ENCODE results near the gene PALS1.
"Not testable (repeated sequence)": the region's sequence is repeated elsewhere in the genome, so short reads cannot be mapped to it uniquely, and the experiment has no call there.

Gene PALS1

GRCh38 chr14:67265131-67265530 lies 23.9 kb downstream of the PALS1 start:
- TF ChIP-seq CTCF (IDR thresholded peaks at IDR 0.05; ENCODE audit: low read depth, low read length): no peak
- H3K4me3 ChIP-seq (ENCODE audit: low read depth, low read length): no peak overlapping the region
- peak; percentile 54 for DNase-seq (ENCODE audit: low read depth, low spot score)
- in situ Hi-C loops (cut with HindIII; ENCODE audit: low sequenced_read_pairs): no loop called here

DNA sequence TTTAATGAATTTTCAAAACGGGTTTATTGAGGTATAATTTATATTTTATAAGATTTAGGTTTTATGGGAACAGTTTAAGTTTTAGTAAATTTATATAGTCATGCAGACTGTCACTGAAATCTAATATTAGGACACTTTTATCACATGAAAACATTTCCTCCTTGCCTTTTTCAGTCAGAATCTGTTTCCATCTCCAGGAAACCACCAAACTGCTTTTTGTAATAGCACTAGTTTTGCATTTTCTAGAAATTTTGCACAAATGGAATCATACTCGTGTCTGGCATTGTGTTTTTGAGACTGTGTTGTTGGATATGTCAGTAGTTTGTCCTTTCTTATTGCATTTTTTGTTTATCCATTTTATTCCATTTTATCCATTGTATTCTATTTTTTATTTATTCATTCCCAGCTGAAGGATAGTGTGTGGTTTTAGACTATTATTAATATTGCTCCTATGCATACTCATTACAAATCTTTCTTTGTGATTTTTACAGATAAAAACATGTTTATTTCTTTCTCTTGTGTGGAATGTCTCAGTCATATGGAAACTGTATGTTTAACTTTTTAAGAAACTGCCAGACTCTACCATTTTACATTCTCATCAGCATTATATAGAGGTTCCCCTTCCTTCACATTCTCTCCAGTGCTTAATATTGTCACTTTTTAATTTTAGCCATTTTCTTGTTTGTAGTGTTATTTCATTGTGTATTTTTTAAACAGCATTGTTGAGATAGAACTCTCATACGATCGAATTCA lies 26.5 kb downstream of the PALS1 start:
- in situ Hi-C loops (cut with HindIII; ENCODE audit: low sequenced_read_pairs): no loop called here
- no peak overlapping the region for H3K4me3 ChIP-seq (ENCODE audit: low read depth, low read length)
- no peak for DNase-seq (ENCODE audit: low read depth, low spot score)
- TF ChIP-seq CTCF (IDR thresholded peaks at IDR 0.05; ENCODE audit: low read depth, low read length): no peak

DNA sequence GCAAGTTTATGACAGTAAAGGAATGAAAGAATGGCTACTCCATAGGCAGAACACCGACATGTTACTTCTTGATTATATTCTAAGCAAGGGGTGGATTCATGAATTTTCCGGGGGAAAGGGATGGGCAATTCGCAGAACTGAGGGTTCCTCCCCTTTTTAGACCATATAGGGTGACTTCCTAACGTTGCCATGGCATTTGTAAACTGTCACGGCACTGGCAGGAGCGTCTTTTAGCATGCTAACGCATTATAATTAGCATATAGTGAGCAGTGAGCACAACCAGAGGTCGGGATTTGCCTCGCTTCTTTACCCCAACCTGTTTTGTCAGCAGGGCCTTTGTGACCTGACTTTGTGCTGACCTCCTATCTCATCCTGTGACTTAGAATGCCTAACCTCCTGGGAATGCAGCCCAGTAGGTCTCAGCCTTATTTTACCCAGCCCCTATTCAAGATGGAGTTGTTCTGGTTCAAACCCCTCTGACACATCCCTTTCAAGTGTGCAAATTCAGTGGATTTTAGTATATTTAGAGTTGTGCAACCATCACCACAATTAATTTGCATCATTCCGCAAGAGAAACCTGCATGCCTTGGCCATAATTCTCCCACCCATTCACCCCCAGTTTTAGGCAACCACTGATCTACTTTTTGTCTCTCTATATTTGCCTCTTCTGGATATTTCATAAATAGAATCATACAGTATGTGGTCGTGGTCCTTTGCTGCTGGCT lies 27.4 kb downstream of the PALS1 start:
- in situ Hi-C loops (cut with HindIII; ENCODE audit: low sequenced_read_pairs): no loop called here
- no peak for DNase-seq (ENCODE audit: low read depth, low spot score)
- H3K4me3 ChIP-seq (ENCODE audit: low read depth, low read length): no peak overlapping the region
- TF ChIP-seq CTCF (IDR thresholded peaks at IDR 0.05; ENCODE audit: low read depth, low read length): no peak

DNA sequence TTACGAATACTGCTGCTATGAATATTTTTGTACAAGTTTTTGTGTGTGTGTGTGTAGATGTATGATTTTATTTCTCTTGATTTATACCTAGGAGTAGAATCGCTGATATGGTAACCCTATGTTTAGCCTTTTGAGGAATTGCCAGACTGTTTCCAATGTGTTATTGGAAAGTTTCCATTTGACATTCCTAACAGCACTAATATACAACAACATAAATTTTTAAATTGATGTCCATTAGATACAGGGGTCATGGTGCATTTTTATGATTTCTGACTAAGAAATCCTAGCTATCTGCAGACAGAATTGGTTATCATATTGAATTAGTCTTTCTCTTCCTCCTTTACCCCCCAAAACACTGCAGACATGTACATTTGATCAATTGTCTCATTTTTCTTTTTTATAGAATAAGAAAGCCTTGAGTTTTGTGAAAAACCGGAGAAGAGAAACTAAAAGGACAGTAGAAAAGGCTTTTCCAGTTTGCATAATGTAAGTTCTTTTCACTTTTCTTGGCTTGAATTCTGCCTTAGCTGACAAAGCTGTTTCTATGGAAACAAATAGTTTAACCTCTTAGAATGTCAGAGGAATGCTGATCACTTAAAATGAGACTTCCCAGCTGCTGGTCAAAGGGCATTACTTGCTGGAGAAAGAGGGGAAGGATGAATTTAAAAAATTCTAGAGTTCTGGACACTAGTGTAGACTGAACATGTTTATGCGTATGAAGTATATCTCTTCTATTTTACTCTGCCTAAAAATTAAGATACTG lies 28.2 kb downstream of the PALS1 start:
- TF ChIP-seq CTCF (IDR thresholded peaks at IDR 0.05; ENCODE audit: low read depth, low read length): no peak
- H3K4me3 ChIP-seq (ENCODE audit: low read depth, low read length): no peak overlapping the region
- peak; percentile 81 for DNase-seq (ENCODE audit: low read depth, low spot score)
- in situ Hi-C loops (cut with HindIII; ENCODE audit: low sequenced_read_pairs): no loop called here

DNA sequence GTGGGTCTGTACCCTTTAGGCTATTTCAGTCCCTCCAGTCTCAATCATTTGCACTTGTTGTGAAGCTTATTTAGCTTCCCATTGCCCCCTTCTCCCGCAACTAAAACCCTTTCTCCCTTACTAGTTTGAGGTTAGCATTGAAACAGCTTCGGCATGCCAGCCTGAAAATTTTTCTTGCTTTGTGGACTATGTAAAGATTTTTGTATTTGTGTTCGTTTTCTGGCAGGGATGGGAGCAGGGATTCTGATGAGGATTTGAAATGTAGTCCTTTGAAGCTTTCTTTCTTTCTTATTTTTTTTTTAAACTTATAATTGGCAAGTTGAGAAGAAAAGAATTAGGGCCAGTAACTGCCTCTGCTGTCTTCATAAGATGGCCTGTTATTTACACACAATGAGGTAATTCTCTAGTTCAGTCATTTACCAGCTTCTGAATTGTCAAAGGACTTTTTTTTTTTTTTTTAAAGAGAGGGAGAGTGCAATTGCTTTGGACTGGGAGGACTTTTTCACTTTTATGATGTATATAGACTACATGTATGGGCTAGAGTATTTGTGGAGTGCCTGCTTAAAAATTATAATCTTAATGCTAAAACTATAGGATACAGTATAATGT lies 29.0 kb downstream of the PALS1 start:
- no peak overlapping the region for H3K4me3 ChIP-seq (ENCODE audit: low read depth, low read length)
- TF ChIP-seq CTCF (IDR thresholded peaks at IDR 0.05; ENCODE audit: low read depth, low read length): no peak
- in situ Hi-C loops (cut with HindIII; ENCODE audit: low sequenced_read_pairs): no loop called here
- peak; percentile 12 for DNase-seq (ENCODE audit: low read depth, low spot score)

DNA sequence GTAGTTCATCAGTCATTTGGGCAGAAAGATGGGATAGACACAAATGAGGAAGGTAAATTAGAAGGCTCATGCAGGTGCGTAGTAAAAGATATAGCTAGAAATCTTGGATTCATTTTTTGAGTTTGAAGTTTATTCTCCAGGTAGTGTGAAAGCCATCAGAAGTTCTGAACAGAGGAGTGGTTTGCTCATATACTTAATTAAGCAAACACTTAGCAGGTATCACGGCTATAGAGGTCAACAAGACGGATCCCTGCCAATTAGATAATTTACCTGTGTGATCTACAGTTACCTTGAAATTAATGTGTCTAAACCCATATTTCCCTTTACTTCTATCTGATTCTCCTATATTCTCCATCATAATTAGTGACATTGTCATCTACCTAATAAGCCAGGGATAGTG lies 29.7 kb downstream of the PALS1 start:
- TF ChIP-seq CTCF (IDR thresholded peaks at IDR 0.05; ENCODE audit: low read depth, low read length): no peak
- H3K4me3 ChIP-seq (ENCODE audit: low read depth, low read length): no peak overlapping the region
- no peak for DNase-seq (ENCODE audit: low read depth, low spot score)
- in situ Hi-C loops (cut with HindIII; ENCODE audit: low sequenced_read_pairs): no loop called here

GRCh38 chr14:67273281-67273680 lies 32.0 kb downstream of the PALS1 start:
- in situ Hi-C loops (cut with HindIII; ENCODE audit: low sequenced_read_pairs); H3K4me3 ChIP-seq (ENCODE audit: low read depth, low read length); DNase-seq (ENCODE audit: low read depth, low spot score): not testable (repeated sequence)
